ENCODE results near the gene PDGFA.

PDGFA gene

DNA sequence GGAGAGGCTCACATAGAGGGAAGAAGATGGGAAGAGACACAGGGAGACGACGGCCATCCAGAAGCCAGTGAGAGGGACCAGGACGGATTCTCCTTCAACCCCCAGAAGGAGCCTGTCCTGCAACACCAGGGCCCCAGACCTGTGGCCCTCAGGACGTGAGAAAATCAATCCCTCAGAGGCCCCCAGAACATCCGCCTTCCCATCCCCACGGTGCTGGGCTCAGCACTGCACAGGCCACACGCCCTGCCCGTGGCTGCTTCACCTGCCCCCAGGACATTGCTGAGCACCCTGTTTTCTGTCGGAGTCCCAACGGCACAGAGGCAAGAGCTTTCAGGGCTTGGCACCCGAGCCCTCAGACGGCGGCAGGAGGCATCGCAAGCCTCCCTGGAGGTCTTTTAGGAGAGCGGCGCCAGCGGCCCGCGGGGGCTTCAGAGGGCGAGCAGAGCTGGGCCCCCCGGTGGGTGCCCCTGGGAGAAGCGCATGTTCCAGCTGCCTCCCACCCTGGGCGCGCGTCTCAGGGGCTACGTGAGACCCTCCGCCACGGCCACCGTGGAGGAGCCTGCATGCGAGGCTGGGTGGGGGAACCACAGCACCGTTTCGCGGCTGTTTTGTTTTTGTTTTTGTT lies 42.8 kb downstream of the PDGFA start:
- TF ChIP-seq, protein P1, sequence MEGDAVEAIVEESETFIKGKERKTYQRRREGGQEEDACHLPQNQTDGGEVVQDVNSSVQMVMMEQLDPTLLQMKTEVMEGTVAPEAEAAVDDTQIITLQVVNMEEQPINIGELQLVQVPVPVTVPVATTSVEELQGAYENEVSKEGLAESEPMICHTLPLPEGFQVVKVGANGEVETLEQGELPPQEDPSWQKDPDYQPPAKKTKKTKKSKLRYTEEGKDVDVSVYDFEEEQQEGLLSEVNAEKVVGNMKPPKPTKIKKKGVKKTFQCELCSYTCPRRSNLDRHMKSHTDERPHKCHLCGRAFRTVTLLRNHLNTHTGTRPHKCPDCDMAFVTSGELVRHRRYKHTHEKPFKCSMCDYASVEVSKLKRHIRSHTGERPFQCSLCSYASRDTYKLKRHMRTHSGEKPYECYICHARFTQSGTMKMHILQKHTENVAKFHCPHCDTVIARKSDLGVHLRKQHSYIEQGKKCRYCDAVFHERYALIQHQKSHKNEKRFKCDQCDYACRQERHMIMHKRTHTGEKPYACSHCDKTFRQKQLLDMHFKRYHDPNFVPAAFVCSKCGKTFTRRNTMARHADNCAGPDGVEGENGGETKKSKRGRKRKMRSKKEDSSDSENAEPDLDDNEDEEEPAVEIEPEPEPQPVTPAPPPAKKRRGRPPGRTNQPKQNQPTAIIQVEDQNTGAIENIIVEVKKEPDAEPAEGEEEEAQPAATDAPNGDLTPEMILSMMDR (IDR thresholded peaks at IDR 0.05; ENCODE audit: control insufficient read depth, insufficient read depth, low read depth, low read length, missing control alignments): no peak
- no peak overlapping the region for H3K4me3 ChIP-seq (ENCODE audit: control insufficient read depth, low read depth, low read length)
- no peak for DNase-seq (ENCODE audit: low read depth)

DNA sequence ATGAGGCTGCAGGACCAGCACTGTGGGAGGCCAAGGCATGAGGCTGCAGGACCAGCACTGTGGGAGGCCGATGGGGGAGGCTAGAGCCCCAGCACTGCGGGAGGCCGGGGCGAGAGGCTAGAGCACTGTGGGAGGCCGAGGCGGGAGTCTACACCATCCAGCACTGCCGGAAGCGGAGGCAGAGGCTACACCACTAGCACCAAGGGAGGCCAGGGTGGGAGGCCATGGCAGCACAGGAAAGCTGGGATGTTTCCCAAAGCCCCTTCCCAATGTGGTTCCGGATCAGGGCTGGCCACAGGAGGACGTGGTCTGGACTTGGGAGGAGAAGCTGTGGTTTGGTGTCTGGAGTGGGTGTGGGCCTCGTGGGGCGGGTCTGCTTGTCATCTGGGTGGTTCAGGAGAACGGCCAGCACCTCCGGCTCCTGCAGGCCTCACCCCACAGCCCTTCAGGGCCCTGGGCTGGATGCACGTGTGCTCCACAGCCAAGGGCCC lies 43.6 kb downstream of the PDGFA start:
- no peak overlapping the region for H3K4me3 ChIP-seq (ENCODE audit: control insufficient read depth, low read depth, low read length)
- no peak for DNase-seq (ENCODE audit: low read depth)
- TF ChIP-seq, protein P1 (IDR thresholded peaks at IDR 0.05; ENCODE audit: control insufficient read depth, insufficient read depth, low read depth, low read length, missing control alignments): no peak

DNA sequence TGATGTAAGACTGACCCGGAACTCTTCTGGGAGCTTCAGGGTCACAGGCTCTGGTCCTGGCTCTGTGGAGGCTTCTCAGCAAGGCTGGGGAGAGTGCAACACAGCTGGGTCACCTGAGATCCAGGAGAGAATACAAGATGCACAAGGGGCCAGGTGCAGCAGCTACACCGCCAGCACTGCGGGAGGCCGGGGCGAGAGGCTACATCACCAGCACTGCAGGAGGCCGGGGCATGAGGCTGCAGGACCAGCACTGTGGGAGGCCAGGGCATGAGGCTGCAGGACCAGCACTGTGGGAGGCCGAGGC lies 44.3 kb downstream of the PDGFA start:
- no peak for DNase-seq (ENCODE audit: low read depth)
- no peak overlapping the region for H3K4me3 ChIP-seq (ENCODE audit: control insufficient read depth, low read depth, low read length)

DNA sequence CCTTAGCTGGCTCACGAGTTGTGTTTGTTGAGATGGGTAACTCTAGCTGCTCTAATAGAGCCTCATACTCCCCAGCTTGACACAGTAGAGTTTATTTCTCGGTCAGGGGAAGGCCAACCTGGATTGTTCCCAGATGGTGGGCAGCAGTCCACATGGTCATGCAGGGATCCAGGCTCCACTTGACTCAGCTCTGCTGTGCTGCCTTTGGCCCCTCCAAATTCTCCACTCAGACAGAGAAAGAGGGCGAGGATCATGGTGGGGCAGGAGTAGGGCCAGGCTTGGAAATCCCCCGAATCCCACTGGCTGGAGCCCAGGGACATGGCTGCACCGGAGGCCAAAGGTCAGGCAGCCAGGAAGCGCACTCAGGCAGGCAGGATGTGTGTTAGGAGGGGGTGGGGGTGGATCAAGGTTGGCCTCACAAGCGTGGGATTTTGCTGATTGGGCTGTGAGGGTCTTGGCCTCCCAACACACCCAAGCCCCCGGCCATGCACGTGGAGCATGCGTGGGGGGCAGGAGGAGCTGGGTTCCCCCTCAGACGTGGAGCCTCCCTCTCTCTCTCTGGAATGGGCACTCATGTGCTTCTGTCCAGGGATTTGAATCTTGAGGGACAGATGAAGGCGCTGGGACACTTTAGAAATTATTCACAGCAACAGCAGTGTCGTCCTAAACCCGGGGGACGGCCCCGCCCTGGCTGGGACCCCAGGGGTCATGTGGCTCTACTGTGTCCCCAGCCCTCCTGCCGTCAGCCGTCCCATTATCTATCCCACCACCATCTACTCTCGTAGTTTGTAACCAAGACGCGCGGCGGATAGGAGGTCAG lies 44.8 kb downstream of the PDGFA start:
- DNase-seq (ENCODE audit: low read depth): no peak

More for the DNA sequence above, 44.3 kb downstream of the PDGFA start:
- TF ChIP-seq, protein P1 (IDR thresholded peaks at IDR 0.05; ENCODE audit: control insufficient read depth, insufficient read depth, low read depth, low read length, missing control alignments): no peak

DNA sequence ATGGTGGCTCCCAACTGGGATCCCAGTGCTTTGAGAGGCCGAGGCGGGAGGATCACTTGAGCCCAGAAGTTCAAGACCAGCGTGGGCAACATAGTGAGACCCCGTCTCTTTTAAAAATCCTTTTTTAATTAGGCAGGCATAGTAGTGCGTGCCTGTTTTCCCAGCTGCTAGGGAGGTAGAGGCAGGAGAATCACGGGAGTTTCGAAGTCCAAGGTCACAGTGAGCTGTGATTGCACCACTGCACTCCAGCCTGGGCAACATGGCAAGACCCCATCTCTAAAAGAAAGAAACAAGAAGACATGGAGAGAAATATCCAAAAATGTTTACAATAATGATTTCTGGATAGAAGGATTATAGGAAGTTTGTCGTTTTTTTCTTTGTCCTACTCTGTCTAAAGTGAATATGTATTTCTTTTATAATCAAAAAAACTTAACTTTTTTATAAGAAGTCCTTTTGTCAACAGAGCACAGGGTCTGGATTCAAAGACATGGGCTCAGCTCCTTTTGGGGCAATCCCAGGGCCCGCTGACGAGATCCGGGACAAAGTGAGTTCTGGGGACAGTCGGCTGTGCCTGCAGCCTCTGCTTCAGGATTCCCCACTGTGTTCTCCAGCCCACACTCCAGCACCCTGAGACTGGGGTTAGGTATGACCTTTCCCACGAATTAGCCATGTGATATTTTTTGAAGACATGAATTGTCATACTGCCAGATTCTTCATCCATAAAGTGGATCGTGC lies 45.6 kb downstream of the PDGFA start:
- no peak overlapping the region for H3K4me3 ChIP-seq (ENCODE audit: control insufficient read depth, low read depth, low read length)
- no peak for DNase-seq (ENCODE audit: low read depth)
- TF ChIP-seq, protein P1 (IDR thresholded peaks at IDR 0.05; ENCODE audit: control insufficient read depth, insufficient read depth, low read depth, low read length, missing control alignments): no peak

More for the DNA sequence above, 44.8 kb downstream of the PDGFA start:
- H3K4me3 ChIP-seq (ENCODE audit: control insufficient read depth, low read depth, low read length): no peak overlapping the region
- TF ChIP-seq, protein P1 (IDR thresholded peaks at IDR 0.05; ENCODE audit: control insufficient read depth, insufficient read depth, low read depth, low read length, missing control alignments): no peak

DNA sequence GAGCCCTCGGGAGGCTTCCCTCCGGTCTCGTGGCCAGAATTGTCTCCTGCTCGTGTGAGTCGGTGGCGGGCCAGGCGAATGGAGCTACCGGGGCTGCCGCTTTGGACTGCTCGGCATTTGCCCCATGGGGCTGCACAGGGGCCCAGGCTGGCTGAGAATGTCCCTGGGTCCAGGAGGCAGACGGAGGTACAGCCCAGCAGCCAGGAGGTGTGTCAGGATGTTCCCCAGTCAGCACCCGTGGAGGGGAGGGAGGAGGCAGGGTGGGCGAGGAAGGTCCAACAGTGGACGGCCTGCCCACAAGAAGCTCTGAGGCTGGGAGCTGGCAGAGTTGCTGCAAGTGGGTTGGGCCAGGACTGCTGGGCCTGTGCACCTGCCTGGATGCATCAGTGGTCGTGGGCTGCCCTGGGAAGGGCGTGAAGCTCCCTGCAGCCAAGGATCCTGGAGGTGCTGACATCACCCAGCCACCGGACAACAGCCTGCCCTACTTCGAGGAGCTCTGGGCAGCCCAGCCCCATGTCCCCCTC lies 46.4 kb downstream of the PDGFA start:
- TF ChIP-seq, protein P1 (IDR thresholded peaks at IDR 0.05; ENCODE audit: control insufficient read depth, insufficient read depth, low read depth, low read length, missing control alignments): no peak
- no peak overlapping the region for H3K4me3 ChIP-seq (ENCODE audit: control insufficient read depth, low read depth, low read length)
- DNase-seq (ENCODE audit: low read depth): no peak

Measured in AG09309 (cell line).